Peyer's patch (tissue), 4 donors: Measurements from ENCODE around the gene NOS3. TPM values are rescaled to one million over a fixed set of nuclear protein-coding genes. Genes with fewer than 3 reads are reported as not detected.

Source experiments
- DNase-seq, 3 donors: peaks; one replicate each; pipeline ENCODE4 v3.0.0-alpha.2; 2017 to 2019
- H3K27ac ChIP-seq, 4 donors: fragments of 200-600 bp; sonication (generic); one replicate each; pipeline ENCODE4 v1.5.1; 2016 to 2019
- H3K27me3 ChIP-seq, 2 donors: fragments of 200-600 bp; sonication (generic); one replicate each; pipeline ENCODE4 v1.5.1; 2019
- H3K36me3 ChIP-seq, 3 donors: fragments of 200-600 bp; sonication (generic); one replicate each; pipeline ENCODE4 v1.5.1; 2016 to 2019
- H3K4me1 ChIP-seq, 4 donors: fragments of 200-600 bp; sonication (generic); one replicate each; pipeline ENCODE4 v1.5.1; 2016 to 2019
- H3K4me3 ChIP-seq, 4 donors: fragments of 200-600 bp; sonication (generic); 1 replicate in 3 of 4; 2 replicates in 1 of 4; pipeline ENCODE4 v1.5.1; 2016 to 2019; ENCODE audit warnings: mild to moderate bottlenecking in 1 of 4
- H3K9me3 ChIP-seq, 4 donors: fragments of 200-600 bp; sonication (generic); one replicate each; pipeline ENCODE4 v1.5.1; 2016 to 2019; ENCODE audit warnings: mild to moderate bottlenecking in 1 of 4
- CTCF ChIP-seq, 6 experiments: fragments of 450-650 bp in 4 of 6; fragments of 200-600 bp in 2 of 6; sonication (generic) in 1 of 6; IDR thresholded peaks; one replicate each; pipeline ENCODE4 v1.5.1; 2017 to 2019; ENCODE audit warnings: antibody characterized with exemption in 6 of 6, mild to moderate bottlenecking in 3 of 6, moderate library complexity in 1 of 6
- POLR2A ChIP-seq, 2 donors: fragments of 450-650 bp; IDR thresholded peaks; one replicate each; pipeline ENCODE4 v1.5.1; 2017; ENCODE audit warnings: antibody characterized with exemption in 2 of 2, mild to moderate bottlenecking in 2 of 2, moderate library complexity in 2 of 2
- total RNA-seq, 4 donors: library from RNA; depleted of rRNA; stranded (reverse); fragments of >200 nt; gene quantifications; one replicate each; pipeline ENCODE4 v1.1.0, GENCODE V29; 2016

The NOS3 gene
- total RNA-seq, 4 donors from 2014 or later = 1.2 to 18.2 (median 5.4) TPM

GRCh38 chr7:150977382-150978125 is 13.3 kb upstream of the NOS3 start:
- DNase-seq = no peak
- TF ChIP-seq CTCF (IDR thresholded peaks at IDR 0.05) = no peak
- no peak for TF ChIP-seq POLR2A (IDR thresholded peaks at IDR 0.05)
- Histone ChIP-seq H3K27me3 (peaks cover 0 to 9% of the 10 kb centered on the region in 2 donors), H3K4me3 (peak overlapping the region; percentile 20 to 53 (median 44)), H3K27ac (peak overlapping the region in 2 of 4 donors; percentile 31 to 75), H3K36me3 (no peaks in the 10 kb centered on the region), H3K9me3 (no peaks in the 10 kb centered on the region), H3K4me1 (peaks cover 5 to 49% (median 27%) of the 10 kb centered on the region in 4 donors)

GRCh38 chr7:150978126-150978789 is 12.6 kb upstream of the NOS3 start, which contains the start of gene KCNH2:
Gene KCNH2, minus strand, starts transcription at chr7:150978321. Its CDS starts 408 bp downstream, at chr7:150977913.
- Histone ChIP-seq H3K4me1 (peaks cover 5 to 49% (median 27%) of the 10 kb centered on the region in 4 donors), H3K36me3 (no peaks in the 10 kb centered on the region), H3K4me3 (peak within 1 kb of the TSS; percentile 20 to 53 (median 44)), H3K27me3 (peaks cover 0 to 9% of the 10 kb centered on the region in 2 donors), H3K9me3 (no peaks in the 10 kb centered on the region), H3K27ac (peak within 1 kb of the TSS in 3 of 4 donors; percentile 35 to 75 (median 52))
- TF ChIP-seq POLR2A (IDR thresholded peaks at IDR 0.05) = no peak
- TF ChIP-seq CTCF (IDR thresholded peaks at IDR 0.05) = no peak
- DNase-seq = peak in 1 of 3 donors; percentile 39

GRCh38 chr7:150979713-150980390 is 11.0 kb upstream of the NOS3 start:
- Histone ChIP-seq H3K27ac (peak overlapping the region in 1 of 4 donors; percentile 40), H3K27me3 (peaks cover 0 to 9% of the 10 kb centered on the region in 2 donors)

GRCh38 chr7:150980663-150981062 is 10.2 kb upstream of the NOS3 start:
- no peak for DNase-seq
- Histone ChIP-seq H3K36me3 (no peaks in the 10 kb centered on the region), H3K27me3 (peaks cover 0 to 9% of the 10 kb centered on the region in 2 donors), H3K4me3 (no peak overlapping the region), H3K27ac (no peak overlapping the region), H3K4me1 (peaks cover 0 to 25% (median 14%) of the 10 kb centered on the region in 4 donors), H3K9me3 (no peaks in the 10 kb centered on the region)
- TF ChIP-seq POLR2A (IDR thresholded peaks at IDR 0.05) (no peak), CTCF (IDR thresholded peaks at IDR 0.05) (no peak)

More at GRCh38 chr7:150979713-150980390, 11.0 kb upstream of the NOS3 start:
- DNase-seq = no peak
- no peak for TF ChIP-seq CTCF (IDR thresholded peaks at IDR 0.05)
- TF ChIP-seq POLR2A (IDR thresholded peaks at IDR 0.05) = no peak
- Histone ChIP-seq H3K9me3 (no peaks in the 10 kb centered on the region), H3K4me3 (no peak overlapping the region), H3K36me3 (no peaks in the 10 kb centered on the region), H3K4me1 (peaks cover 5 to 33% (median 21%) of the 10 kb centered on the region in 4 donors)

GRCh38 chr7:150981644-150982043 is 9.2 kb upstream of the NOS3 start:
- no peak for TF ChIP-seq POLR2A (IDR thresholded peaks at IDR 0.05)
- TF ChIP-seq CTCF (IDR thresholded peaks at IDR 0.05) = no peak
- Histone ChIP-seq H3K9me3 (no peaks in the 10 kb centered on the region), H3K27me3 (peaks cover 0 to 9% of the 10 kb centered on the region in 2 donors), H3K27ac (no peak overlapping the region), H3K36me3 (no peaks in the 10 kb centered on the region), H3K4me1 (peaks cover 0 to 23% (median 11%) of the 10 kb centered on the region in 4 donors), H3K4me3 (no peak overlapping the region)
- DNase-seq = no peak
